Measurements from ENCODE around the gene KCNIP1.

- TF ChIP-seq CTCF (IDR thresholded peaks at IDR 0.05; ENCODE audit: poor library complexity) (no peak), EZH2 (IDR thresholded peaks at IDR 0.05; ENCODE audit: borderline replicate concordance) (no peak)
Observed at GRCh38 chr5:170614720-170615119, 110.9 kb downstream of the KCNIP1 start.

Measured in hepatocyte (in vitro differentiated cells).